ENCODE results near the gene PDCD5.
"Not testable (repeated sequence)": the region's sequence is repeated elsewhere in the genome, so short reads cannot be mapped to it uniquely, and the experiment has no call there.

The PDCD5 gene, protein sequence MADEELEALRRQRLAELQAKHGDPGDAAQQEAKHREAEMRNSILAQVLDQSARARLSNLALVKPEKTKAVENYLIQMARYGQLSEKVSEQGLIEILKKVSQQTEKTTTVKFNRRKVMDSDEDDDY

DNA sequence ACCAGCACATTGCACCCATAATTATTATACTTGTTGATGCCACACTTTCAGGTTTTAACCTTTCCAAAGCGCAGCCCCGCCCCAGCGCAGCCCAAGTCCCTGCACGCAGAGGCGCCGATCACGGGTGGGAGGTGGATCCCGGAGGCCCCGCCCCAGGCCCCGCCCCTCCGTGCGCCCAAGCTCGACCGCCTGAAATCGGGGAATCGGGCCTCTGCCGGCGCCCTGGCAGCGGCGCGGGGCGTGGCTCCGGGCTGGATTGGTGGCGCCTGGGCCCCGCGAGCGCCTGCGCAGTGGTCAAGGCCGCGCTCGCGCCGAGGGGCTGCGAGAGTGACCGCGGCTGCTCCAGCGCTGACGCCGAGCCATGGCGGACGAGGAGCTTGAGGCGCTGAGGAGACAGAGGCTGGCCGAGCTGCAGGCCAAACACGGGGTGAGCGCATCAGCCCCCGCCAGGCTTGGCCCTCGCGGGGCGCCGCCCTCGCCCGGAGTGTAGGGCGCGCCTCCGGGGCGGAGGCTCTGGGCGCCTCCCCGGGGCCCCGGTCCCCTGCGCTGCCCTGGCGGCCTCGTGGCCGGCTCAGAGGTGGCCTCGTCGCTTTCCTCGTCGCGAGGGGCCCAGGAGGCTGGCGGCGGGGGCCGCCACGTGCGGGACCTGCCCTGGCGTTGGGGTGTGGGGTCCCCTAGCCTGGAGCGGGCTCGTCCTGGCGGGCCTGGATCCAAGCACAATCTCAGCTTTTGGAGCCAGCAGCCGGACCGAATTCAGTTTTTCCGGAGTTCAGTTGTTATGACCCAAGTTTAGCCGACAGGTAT is at the start of gene PDCD5:
Gene PDCD5 (plus strand): TSS at position 290 of the 804 bp plus-strand sequence. CDS start 72 bp downstream, at position 362.
- H3K4me3 ChIP-seq (ENCODE audit: low read depth, low read length) = peak within 1 kb of the TSS; percentile 91
- no peak for TF ChIP-seq CTCF (IDR thresholded peaks at IDR 0.05; ENCODE audit: borderline replicate concordance, insufficient read depth, low read depth, low read length)

- H3K4me3 ChIP-seq (ENCODE audit: low read depth, low read length) = no peak overlapping the region
- TF ChIP-seq CTCF (IDR thresholded peaks at IDR 0.05; ENCODE audit: borderline replicate concordance, insufficient read depth, low read depth, low read length) = no peak
Measured at GRCh38 chr19:32532233-32532632, 48.8 kb upstream of the PDCD5 start.

- TF ChIP-seq CTCF (IDR thresholded peaks at IDR 0.05; ENCODE audit: borderline replicate concordance, insufficient read depth, low read depth, low read length) = no peak
- H3K4me3 ChIP-seq (ENCODE audit: low read depth, low read length) = no peak overlapping the region
Measured at GRCh38 chr19:32537580-32537979, 43.4 kb upstream of the PDCD5 start.

GRCh38 chr19:32539240-32539916 is 41.6 kb upstream of the PDCD5 start:
- no peak overlapping the region for H3K4me3 ChIP-seq (ENCODE audit: low read depth, low read length)
- TF ChIP-seq CTCF (IDR thresholded peaks at IDR 0.05; ENCODE audit: borderline replicate concordance, insufficient read depth, low read depth, low read length) = no peak

GRCh38 chr19:32540621-32541020 is 40.4 kb upstream of the PDCD5 start:
- no peak for TF ChIP-seq CTCF (IDR thresholded peaks at IDR 0.05; ENCODE audit: borderline replicate concordance, insufficient read depth, low read depth, low read length)
- no peak overlapping the region for H3K4me3 ChIP-seq (ENCODE audit: low read depth, low read length)

GRCh38 chr19:32541376-32541775 is 39.6 kb upstream of the PDCD5 start:
- not testable (repeated sequence) for H3K4me3 ChIP-seq (ENCODE audit: low read depth, low read length)

GRCh38 chr19:32542477-32543108 is 38.4 kb upstream of the PDCD5 start:
- H3K4me3 ChIP-seq (ENCODE audit: low read depth, low read length) = no peak overlapping the region
- no peak for TF ChIP-seq CTCF (IDR thresholded peaks at IDR 0.05; ENCODE audit: borderline replicate concordance, insufficient read depth, low read depth, low read length)

Measured in GM12875 (cell line).